OCI-LY1 (cell line): ENCODE results near the gene SH2D6.

ENCODE experiments used
- H2AFZ ChIP-seq: fragments of 200-600 bp; sonication (generic), shearing (Covaris generic); 2 replicates; pipeline ENCODE4 v1.6.0; 2014; ENCODE audit warnings: antibody characterized with exemption, mild to moderate bottlenecking, low read length
- H3F3A ChIP-seq: fragments of 200-600 bp; sonication (generic), shearing (Covaris generic); 2 replicates; pipeline ENCODE4 v1.6.0; 2014; ENCODE audit warnings: mild to moderate bottlenecking, antibody characterized with exemption, low read length, moderate library complexity; ENCODE audit not compliant: insufficient read depth
- H3K27ac ChIP-seq: fragments of 200-600 bp; sonication (generic); 2 replicates; pipeline ENCODE4 v1.5.1; 2014; ENCODE audit warnings: low read length, mixed run types, mild to moderate bottlenecking, low read depth; ENCODE audit not compliant: poor library complexity, severe bottlenecking
- H3K27me3 ChIP-seq: fragments of 200-600 bp; sonication (generic); 2 replicates; pipeline ENCODE4 v1.6.0; 2014; ENCODE audit warnings: antibody characterized with exemption, mild to moderate bottlenecking, low read length, moderate library complexity; ENCODE audit not compliant: insufficient read depth
- H3K36me3 ChIP-seq: fragments of 200-600 bp; sonication (generic); 2 replicates; pipeline ENCODE4 v1.6.1; 2014; ENCODE audit warnings: mild to moderate bottlenecking, antibody characterized with exemption, low read length, moderate library complexity, mixed read lengths; ENCODE audit not compliant: insufficient read depth
- H3K4me1 ChIP-seq: fragments of 200-600 bp; sonication (generic); 2 replicates; pipeline ENCODE4 v1.5.1; 2014; ENCODE audit warnings: mild to moderate bottlenecking, low read length, moderate library complexity; ENCODE audit not compliant: insufficient read depth, severe bottlenecking
- H3K4me2 ChIP-seq: fragments of 200-600 bp; sonication (generic), shearing (Covaris generic); 2 replicates; pipeline ENCODE4 v1.6.1; 2014; ENCODE audit warnings: low read length
- H3K4me3 ChIP-seq: fragments of 200-600 bp; sonication (generic); 2 replicates; pipeline ENCODE4 v1.5.1; 2014; ENCODE audit warnings: low read length, low read depth, mild to moderate bottlenecking, mixed read lengths; ENCODE audit not compliant: poor library complexity, severe bottlenecking
- H3K79me2 ChIP-seq: fragments of 200-600 bp; shearing (Covaris generic); 2 replicates; pipeline ENCODE4 v1.6.1; 2016; ENCODE audit warnings: mixed run types, low read length, mixed read lengths; ENCODE audit not compliant: insufficient read depth
- H3K9ac ChIP-seq: fragments of 200-600 bp; sonication (generic), shearing (Covaris generic); 2 replicates; pipeline ENCODE4 v1.6.1; 2014; ENCODE audit warnings: mild to moderate bottlenecking, low read length, mixed read lengths
- H3K9me2 ChIP-seq: fragments of 200-600 bp; sonication (generic), shearing (Covaris generic); 2 replicates; pipeline ENCODE4 v1.6.1; 2014; ENCODE audit warnings: low read depth, mild to moderate bottlenecking, low read length, mixed read lengths
- H3K9me3 ChIP-seq: fragments of 200-600 bp; shearing (Covaris generic); 2 replicates; pipeline ENCODE4 v1.6.1; 2014; ENCODE audit warnings: low read length, mixed read lengths
- H4K20me1 ChIP-seq: fragments of 200-600 bp; sonication (generic), shearing (Covaris generic); 2 replicates; pipeline ENCODE4 v1.6.0; 2016; ENCODE audit warnings: mild to moderate bottlenecking, low read length; ENCODE audit not compliant: insufficient read depth
- EZH2 ChIP-seq: fragments of 200-600 bp; sonication (generic), shearing (Covaris generic); IDR thresholded peaks from 2 replicates; pipeline ENCODE4 v1.8.0; 2017; ENCODE audit warnings: borderline replicate concordance, mixed run types, mild to moderate bottlenecking, antibody characterized with exemption, low read length, moderate library complexity, mixed read lengths
- TF ChIP-seq, protein P1 (sequence below): fragments of 200-600 bp; sonication (generic), shearing (Covaris generic); IDR thresholded peaks from 2 replicates; pipeline ENCODE4 v1.5.1; 2017; ENCODE audit warnings: mild to moderate bottlenecking, antibody characterized with exemption, low read length, moderate library complexity, mixed read lengths

The SH2D6 gene

DNA sequence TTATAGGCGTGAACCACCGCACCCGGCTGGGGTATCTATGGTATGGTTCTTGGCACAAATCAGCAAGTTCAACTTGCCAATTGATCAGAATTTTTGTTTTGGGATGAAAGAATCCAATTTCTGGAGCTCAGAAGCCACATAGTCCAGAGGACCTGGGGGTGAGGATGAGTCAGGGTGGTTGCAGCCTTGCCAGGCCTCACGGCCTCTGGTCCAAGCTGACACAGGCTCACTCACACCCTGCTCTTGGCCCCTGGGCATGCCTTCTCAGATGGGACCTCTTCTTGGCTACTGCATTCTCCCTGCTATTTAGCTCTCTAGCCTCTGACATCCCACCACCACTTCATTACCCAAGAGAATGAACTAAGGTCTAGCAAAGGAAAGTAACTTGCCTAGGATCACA lies 24.7 kb upstream of the SH2D6 start:
- TF ChIP-seq EZH2 = no peak
- TF ChIP-seq, protein P1, sequence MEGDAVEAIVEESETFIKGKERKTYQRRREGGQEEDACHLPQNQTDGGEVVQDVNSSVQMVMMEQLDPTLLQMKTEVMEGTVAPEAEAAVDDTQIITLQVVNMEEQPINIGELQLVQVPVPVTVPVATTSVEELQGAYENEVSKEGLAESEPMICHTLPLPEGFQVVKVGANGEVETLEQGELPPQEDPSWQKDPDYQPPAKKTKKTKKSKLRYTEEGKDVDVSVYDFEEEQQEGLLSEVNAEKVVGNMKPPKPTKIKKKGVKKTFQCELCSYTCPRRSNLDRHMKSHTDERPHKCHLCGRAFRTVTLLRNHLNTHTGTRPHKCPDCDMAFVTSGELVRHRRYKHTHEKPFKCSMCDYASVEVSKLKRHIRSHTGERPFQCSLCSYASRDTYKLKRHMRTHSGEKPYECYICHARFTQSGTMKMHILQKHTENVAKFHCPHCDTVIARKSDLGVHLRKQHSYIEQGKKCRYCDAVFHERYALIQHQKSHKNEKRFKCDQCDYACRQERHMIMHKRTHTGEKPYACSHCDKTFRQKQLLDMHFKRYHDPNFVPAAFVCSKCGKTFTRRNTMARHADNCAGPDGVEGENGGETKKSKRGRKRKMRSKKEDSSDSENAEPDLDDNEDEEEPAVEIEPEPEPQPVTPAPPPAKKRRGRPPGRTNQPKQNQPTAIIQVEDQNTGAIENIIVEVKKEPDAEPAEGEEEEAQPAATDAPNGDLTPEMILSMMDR = no peak
- Histone ChIP-seq H3K27me3 (no peaks in the 10 kb centered on the region), H3F3A (no peaks in the 10 kb centered on the region), H3K9me2 (no peaks in the 10 kb centered on the region), H3K79me2 (no peaks in the 10 kb centered on the region), H4K20me1 (no peaks in the 10 kb centered on the region), H3K9ac (no peak overlapping the region), H3K4me2 (no peak overlapping the region), H3K36me3 (no peaks in the 10 kb centered on the region), H3K27ac (no peak overlapping the region), H3K4me3 (no peak overlapping the region), H2AFZ (no peak overlapping the region), H3K9me3 (no peaks in the 10 kb centered on the region), H3K4me1 (peaks cover 13% of the 10 kb centered on the region)

GRCh38 chr2:85394261-85394681 lies 24.2 kb upstream of the SH2D6 start:
- Histone ChIP-seq H3K36me3 (no peaks in the 10 kb centered on the region), H4K20me1 (no peaks in the 10 kb centered on the region), H3K9ac (no peak overlapping the region)

DNA sequence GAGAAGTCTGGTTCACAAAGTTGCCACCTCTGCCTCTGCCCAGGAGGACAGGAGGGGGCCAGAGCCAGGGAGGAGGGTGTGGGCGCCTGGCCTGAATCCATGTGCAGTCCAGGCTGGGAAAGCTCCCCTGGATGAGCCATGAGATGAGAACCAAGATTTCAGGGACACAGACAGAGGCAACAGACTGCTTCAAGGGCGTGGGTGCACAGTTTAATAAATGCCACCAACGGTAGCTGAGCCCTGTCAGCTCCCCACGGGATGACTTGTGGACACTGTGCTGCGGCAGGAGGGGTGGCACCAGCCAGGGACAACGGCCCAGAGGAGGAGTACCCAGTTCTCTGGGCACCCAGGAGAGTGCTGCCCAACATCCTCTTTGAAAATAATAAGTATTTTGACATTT lies 23.5 kb upstream of the SH2D6 start:
- Histone ChIP-seq H3K36me3 (no peaks in the 10 kb centered on the region), H2AFZ (no peak overlapping the region), H3K4me3 (no peak overlapping the region), H3K27me3 (no peaks in the 10 kb centered on the region), H3K4me1 (peaks cover 13% of the 10 kb centered on the region), H4K20me1 (no peaks in the 10 kb centered on the region), H3K9me2 (no peaks in the 10 kb centered on the region), H3K27ac (no peak overlapping the region), H3K9ac (no peak overlapping the region), H3K9me3 (no peaks in the 10 kb centered on the region), H3K4me2 (no peak overlapping the region), H3K79me2 (no peaks in the 10 kb centered on the region), H3F3A (no peaks in the 10 kb centered on the region)
- TF ChIP-seq, protein P1 = no peak
- no peak for TF ChIP-seq EZH2

More at GRCh38 chr2:85394261-85394681, 24.2 kb upstream of the SH2D6 start:
- no peaks in the 10 kb centered on the region for H3F3A ChIP-seq
- no peaks in the 10 kb centered on the region for H3K79me2 ChIP-seq
- no peak overlapping the region for H3K4me2 ChIP-seq
- H3K27ac ChIP-seq = no peak overlapping the region
- H3K9me2 ChIP-seq = no peaks in the 10 kb centered on the region
- H3K4me3 ChIP-seq = no peak overlapping the region
- H3K9me3 ChIP-seq = no peaks in the 10 kb centered on the region
- no peak overlapping the region for H2AFZ ChIP-seq
- H3K4me1 ChIP-seq = peaks cover 13% of the 10 kb centered on the region
- no peak for TF ChIP-seq EZH2
- TF ChIP-seq, protein P1 = no peak
- H3K27me3 ChIP-seq = no peaks in the 10 kb centered on the region
